ENCODE results near the gene POLE2.

Gene POLE2

DNA sequence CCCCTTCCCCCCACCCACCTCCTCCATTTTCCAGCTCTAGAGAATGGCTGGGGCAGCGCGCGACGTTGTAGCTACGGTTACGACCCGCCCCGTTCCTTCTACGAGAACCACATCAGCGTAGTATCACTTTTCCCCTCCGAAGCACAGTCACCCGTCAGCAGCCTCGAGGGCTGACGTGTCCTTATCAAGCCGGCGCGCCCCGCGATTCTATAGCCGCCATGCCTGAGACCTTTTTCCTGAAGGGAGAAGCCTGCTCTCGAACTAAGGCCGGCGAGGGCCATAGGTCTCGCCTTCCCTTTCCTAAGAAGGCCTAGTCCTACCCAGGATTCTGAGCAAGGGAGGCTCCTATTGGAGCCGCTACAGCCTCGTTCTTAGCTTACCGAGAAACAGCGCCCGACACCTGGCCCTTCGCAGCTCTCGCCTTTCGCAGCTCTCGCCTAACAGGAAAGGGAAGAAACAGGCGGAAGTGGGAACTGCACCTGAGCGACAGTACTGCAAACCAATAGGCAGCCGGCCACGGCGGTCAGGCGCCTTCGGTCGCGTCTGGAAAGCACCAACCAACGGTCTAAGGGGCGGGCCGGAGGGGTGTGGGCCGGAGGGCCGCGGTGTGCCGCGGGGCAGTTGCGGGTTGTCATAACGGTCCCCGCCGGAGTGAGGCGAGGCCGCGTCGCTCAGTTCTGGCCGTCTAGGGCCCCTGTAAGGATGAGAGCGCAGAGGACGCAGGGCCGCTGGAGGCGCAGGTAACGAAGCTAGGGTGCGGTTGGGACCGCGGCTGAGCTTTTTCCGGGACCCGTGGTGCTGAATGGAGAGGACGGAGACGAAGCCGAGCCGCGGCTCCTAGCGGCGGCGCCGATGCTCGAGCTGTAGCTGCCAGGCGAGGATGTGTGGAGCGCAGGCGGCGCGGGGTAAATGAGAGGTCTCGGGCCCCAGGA, 67.6 kb downstream of the POLE2 start, which contains the start of the genes MGAT2 and RPL36AL (continued):
- TF ChIP-seq, protein P1, sequence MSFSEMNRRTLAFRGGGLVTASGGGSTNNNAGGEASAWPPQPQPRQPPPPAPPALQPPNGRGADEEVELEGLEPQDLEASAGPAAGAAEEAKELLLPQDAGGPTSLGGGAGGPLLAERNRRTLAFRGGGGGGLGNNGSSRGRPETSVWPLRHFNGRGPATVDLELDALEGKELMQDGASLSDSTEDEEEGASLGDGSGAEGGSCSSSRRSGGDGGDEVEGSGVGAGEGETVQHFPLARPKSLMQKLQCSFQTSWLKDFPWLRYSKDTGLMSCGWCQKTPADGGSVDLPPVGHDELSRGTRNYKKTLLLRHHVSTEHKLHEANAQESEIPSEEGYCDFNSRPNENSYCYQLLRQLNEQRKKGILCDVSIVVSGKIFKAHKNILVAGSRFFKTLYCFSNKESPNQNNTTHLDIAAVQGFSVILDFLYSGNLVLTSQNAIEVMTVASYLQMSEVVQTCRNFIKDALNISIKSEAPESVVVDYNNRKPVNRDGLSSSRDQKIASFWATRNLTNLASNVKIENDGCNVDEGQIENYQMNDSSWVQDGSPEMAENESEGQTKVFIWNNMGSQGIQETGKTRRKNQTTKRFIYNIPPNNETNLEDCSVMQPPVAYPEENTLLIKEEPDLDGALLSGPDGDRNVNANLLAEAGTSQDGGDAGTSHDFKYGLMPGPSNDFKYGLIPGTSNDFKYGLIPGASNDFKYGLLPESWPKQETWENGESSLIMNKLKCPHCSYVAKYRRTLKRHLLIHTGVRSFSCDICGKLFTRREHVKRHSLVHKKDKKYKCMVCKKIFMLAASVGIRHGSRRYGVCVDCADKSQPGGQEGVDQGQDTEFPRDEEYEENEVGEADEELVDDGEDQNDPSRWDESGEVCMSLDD (tag by site-specific recombination; IDR thresholded peaks at IDR 0.05), result no peak; the same call in 1 of the 2 replicates
- TF ChIP-seq KLF1 (tag by site-specific recombination; IDR thresholded peaks at IDR 0.05), result 0 out of 2 replicates have a peak, but pooled peaks have one; percentile 16
- TF ChIP-seq ZNF596 (tag by site-specific recombination; IDR thresholded peaks at IDR 0.05), result 0 out of 2 replicates have a peak, but pooled peaks have one; percentile 28
- no peak for TF ChIP-seq ZNF792 (tag by site-specific recombination; IDR thresholded peaks at IDR 0.05)
- TF ChIP-seq ZNF473 (tag by site-specific recombination; IDR thresholded peaks at IDR 0.05), result no peak
- TF ChIP-seq ZNF501 (tag by site-specific recombination; IDR thresholded peaks at IDR 0.05), result peak; percentile 44
- TF ChIP-seq, protein P2, sequence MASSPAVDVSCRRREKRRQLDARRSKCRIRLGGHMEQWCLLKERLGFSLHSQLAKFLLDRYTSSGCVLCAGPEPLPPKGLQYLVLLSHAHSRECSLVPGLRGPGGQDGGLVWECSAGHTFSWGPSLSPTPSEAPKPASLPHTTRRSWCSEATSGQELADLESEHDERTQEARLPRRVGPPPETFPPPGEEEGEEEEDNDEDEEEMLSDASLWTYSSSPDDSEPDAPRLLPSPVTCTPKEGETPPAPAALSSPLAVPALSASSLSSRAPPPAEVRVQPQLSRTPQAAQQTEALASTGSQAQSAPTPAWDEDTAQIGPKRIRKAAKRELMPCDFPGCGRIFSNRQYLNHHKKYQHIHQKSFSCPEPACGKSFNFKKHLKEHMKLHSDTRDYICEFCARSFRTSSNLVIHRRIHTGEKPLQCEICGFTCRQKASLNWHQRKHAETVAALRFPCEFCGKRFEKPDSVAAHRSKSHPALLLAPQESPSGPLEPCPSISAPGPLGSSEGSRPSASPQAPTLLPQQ (tag by site-specific recombination; IDR thresholded peaks at IDR 0.05), result no peak; the same call in 1 of the 2 replicates
- no peak for TF ChIP-seq ZNF202 (tag by site-specific recombination; IDR thresholded peaks at IDR 0.05; ENCODE audit: borderline replicate concordance)
- no peak for TF ChIP-seq HOXA7 (CRISPR knock-in tag; IDR thresholded peaks at IDR 0.05; ENCODE audit: borderline replicate concordance)
- TF ChIP-seq, protein P3, sequence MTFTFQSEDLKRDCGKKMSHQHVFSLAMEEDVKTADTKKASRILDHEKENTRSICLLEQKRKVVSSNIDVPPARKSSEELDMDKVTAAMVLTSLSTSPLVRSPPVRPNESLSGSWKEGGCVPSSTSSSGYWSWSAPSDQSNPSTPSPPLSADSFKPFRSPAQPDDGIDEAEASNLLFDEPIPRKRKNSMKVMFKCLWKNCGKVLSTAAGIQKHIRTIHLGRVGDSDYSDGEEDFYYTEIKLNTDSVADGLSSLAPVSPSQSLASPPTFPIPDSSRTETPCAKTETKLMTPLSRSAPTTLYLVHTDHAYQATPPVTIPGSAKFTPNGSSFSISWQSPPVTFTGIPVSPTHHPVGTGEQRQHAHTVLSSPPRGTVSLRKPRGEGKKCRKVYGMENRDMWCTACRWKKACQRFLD (tag by site-specific recombination; IDR thresholded peaks at IDR 0.05), result no peak
- TF ChIP-seq ZNF785 (tag by site-specific recombination; IDR thresholded peaks at IDR 0.05), result no peak
- TF ChIP-seq ZNF571 (tag by site-specific recombination; IDR thresholded peaks at IDR 0.05), result no peak
- TF ChIP-seq ZNF391 (tag by site-specific recombination; IDR thresholded peaks at IDR 0.05; ENCODE audit: borderline replicate concordance, low read depth), result 0 out of 2 replicates have a peak, but pooled peaks have one; percentile 50
- no peak for TF ChIP-seq ZNF211 (tag by site-specific recombination; IDR thresholded peaks at IDR 0.05; ENCODE audit: low read depth)
- no peak; the same call in 1 of the 2 replicates for TF ChIP-seq ZNF24 (tag by site-specific recombination; IDR thresholded peaks at IDR 0.05)
- peak; percentile 34; the same call in 1 of the 2 replicates for TF ChIP-seq ZSCAN30 (tag by site-specific recombination; IDR thresholded peaks at IDR 0.05)
- no peak for TF ChIP-seq ZNF426 (tag by site-specific recombination; IDR thresholded peaks at IDR 0.05)
- TF ChIP-seq ZSCAN16 (tag by site-specific recombination; IDR thresholded peaks at IDR 0.05), result no peak
- TF ChIP-seq ZNF214 (tag by site-specific recombination; IDR thresholded peaks at IDR 0.05; ENCODE audit: borderline replicate concordance), result no peak
- TF ChIP-seq, protein P4, sequence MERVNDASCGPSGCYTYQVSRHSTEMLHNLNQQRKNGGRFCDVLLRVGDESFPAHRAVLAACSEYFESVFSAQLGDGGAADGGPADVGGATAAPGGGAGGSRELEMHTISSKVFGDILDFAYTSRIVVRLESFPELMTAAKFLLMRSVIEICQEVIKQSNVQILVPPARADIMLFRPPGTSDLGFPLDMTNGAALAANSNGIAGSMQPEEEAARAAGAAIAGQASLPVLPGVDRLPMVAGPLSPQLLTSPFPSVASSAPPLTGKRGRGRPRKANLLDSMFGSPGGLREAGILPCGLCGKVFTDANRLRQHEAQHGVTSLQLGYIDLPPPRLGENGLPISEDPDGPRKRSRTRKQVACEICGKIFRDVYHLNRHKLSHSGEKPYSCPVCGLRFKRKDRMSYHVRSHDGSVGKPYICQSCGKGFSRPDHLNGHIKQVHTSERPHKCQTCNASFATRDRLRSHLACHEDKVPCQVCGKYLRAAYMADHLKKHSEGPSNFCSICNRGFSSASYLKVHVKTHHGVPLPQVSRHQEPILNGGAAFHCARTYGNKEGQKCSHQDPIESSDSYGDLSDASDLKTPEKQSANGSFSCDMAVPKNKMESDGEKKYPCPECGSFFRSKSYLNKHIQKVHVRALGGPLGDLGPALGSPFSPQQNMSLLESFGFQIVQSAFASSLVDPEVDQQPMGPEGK (tag by site-specific recombination; IDR thresholded peaks at IDR 0.05), result peak; percentile 45; the same call in 1 of the 2 replicates
- TF ChIP-seq, protein P5, sequence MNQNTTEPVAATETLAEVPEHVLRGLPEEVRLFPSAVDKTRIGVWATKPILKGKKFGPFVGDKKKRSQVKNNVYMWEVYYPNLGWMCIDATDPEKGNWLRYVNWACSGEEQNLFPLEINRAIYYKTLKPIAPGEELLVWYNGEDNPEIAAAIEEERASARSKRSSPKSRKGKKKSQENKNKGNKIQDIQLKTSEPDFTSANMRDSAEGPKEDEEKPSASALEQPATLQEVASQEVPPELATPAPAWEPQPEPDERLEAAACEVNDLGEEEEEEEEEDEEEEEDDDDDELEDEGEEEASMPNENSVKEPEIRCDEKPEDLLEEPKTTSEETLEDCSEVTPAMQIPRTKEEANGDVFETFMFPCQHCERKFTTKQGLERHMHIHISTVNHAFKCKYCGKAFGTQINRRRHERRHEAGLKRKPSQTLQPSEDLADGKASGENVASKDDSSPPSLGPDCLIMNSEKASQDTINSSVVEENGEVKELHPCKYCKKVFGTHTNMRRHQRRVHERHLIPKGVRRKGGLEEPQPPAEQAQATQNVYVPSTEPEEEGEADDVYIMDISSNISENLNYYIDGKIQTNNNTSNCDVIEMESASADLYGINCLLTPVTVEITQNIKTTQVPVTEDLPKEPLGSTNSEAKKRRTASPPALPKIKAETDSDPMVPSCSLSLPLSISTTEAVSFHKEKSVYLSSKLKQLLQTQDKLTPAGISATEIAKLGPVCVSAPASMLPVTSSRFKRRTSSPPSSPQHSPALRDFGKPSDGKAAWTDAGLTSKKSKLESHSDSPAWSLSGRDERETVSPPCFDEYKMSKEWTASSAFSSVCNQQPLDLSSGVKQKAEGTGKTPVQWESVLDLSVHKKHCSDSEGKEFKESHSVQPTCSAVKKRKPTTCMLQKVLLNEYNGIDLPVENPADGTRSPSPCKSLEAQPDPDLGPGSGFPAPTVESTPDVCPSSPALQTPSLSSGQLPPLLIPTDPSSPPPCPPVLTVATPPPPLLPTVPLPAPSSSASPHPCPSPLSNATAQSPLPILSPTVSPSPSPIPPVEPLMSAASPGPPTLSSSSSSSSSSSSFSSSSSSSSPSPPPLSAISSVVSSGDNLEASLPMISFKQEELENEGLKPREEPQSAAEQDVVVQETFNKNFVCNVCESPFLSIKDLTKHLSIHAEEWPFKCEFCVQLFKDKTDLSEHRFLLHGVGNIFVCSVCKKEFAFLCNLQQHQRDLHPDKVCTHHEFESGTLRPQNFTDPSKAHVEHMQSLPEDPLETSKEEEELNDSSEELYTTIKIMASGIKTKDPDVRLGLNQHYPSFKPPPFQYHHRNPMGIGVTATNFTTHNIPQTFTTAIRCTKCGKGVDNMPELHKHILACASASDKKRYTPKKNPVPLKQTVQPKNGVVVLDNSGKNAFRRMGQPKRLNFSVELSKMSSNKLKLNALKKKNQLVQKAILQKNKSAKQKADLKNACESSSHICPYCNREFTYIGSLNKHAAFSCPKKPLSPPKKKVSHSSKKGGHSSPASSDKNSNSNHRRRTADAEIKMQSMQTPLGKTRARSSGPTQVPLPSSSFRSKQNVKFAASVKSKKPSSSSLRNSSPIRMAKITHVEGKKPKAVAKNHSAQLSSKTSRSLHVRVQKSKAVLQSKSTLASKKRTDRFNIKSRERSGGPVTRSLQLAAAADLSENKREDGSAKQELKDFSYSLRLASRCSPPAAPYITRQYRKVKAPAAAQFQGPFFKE (tag by site-specific recombination; IDR thresholded peaks at IDR 0.05; ENCODE audit: borderline replicate concordance), result no peak
- no peak for TF ChIP-seq ZNF621 (tag by site-specific recombination; IDR thresholded peaks at IDR 0.05)
- TF ChIP-seq ZNF19 (tag by site-specific recombination; IDR thresholded peaks at IDR 0.05; ENCODE audit: low read depth), result no peak
- TF ChIP-seq ZFHX2 (tag by site-specific recombination; conservative IDR thresholded peaks at IDR 0.05), result 0 out of 2 replicates have a peak, but pooled peaks have one; percentile 6

All from HEK293 (cell line).